Ramos (cell line): Measurements from ENCODE around the gene GCNT2.
"Not testable (repeated sequence)": the region's sequence is repeated elsewhere in the genome, so short reads cannot be mapped to it uniquely, and the experiment has no call there.

Source experiments
- in situ Hi-C: fragments of 300-500 bp; cut with MboI; formaldehyde crosslinking; loops from one replicate; pipeline ENCODE4 v1.14.3; 2022; ENCODE audit warnings: low sequenced_read_pairs; ENCODE audit not compliant: unreplicated experiment

The GCNT2 gene

GRCh38 chr6:10521104-10521808 is at the start of gene GCNT2:
TSS of gene GCNT2 (plus strand) at chr6:10521351. CDS start at chr6:10528912, 7,561 bp downstream.
- in situ Hi-C loops = no loop called here

DNA sequence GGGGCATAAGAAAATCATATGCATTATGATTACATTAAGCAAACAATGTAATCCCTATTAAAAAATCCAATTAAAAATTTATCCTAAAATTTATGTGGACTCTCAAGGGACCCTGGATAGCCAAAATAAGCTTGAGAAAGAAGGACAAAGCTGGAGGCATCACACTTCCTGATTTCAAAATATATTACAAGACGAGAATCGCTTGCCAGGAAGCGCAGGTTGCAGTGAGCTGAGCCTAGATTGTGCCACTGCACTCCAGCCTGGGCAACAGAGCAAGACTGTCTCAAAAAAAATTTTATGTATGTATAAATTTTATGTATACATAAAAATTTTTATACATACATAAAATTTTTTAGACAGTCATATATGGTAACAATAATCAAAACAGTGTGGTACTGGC is 48.5 kb upstream of the GCNT2 start:
- in situ Hi-C loops = loop anchor here (10.0 kb wide), 1 partner anchor 592 kb away; no protein-coding TSS in a partner anchor

GRCh38 chr6:10478187-10479040 is 42.7 kb upstream of the GCNT2 start:
- in situ Hi-C loops = loop anchor here (5.0 to 10.0 kb wide), 2 partner anchors 324 to 586 kb away; no protein-coding TSS in a partner anchor

GRCh38 chr6:10479939-10480700 is 41.0 kb upstream of the GCNT2 start:
- in situ Hi-C loops = loop anchor here (5.0 to 10.0 kb wide), 2 partner anchors 322 to 585 kb away; no protein-coding TSS in a partner anchor

DNA sequence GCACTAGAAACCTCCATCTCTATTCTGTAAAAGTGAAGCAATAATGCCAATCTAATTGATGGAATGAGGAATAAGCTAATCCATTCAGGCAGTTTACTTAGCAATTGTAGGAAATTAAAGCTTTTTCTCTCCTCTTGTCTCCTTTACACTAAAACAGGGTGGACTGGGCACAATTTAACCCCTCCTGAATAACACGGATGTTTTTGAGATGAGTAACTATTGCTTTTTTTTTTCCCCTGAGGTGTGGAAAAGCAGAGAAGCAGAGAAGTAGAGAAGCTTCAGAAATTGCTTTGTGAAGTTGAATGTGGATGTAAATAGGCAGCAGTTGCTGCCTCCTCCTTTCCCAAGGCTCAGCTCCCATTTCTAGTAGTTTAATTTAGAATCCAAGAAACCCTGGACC is 40.0 kb upstream of the GCNT2 start:
- in situ Hi-C loops = no loop called here

GRCh38 chr6:10482636-10483257 is 38.4 kb upstream of the GCNT2 start:
- in situ Hi-C loops = no loop called here

GRCh38 chr6:10484912-10485311 is 36.2 kb upstream of the GCNT2 start:
- in situ Hi-C loops = no loop called here

DNA sequence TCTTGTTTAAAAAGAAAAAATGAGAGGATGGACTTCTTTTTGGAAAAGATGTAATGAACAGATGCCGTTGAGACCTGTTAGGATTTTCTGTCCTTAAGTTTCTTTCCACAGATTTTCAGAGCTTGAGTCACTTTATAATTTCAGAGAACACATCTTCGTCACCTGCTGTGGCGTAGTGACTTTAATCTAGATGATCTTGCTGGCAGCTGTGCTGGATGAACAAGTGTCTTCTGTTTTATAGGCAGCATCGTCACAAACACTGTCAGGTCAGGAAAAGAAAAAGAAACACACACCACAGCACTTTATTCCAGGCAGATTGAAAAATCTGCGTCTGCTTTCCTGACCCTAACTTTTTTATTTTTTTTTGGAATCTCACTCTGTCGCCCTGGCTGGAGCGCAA is 35.7 kb upstream of the GCNT2 start:
- in situ Hi-C loops = no loop called here

GRCh38 chr6:10486215-10486614 is 34.9 kb upstream of the GCNT2 start:
- in situ Hi-C loops = no loop called here

- in situ Hi-C loops = not testable (repeated sequence)
Measured at GRCh38 chr6:10486944-10487588, 34.1 kb upstream of the GCNT2 start.

DNA sequence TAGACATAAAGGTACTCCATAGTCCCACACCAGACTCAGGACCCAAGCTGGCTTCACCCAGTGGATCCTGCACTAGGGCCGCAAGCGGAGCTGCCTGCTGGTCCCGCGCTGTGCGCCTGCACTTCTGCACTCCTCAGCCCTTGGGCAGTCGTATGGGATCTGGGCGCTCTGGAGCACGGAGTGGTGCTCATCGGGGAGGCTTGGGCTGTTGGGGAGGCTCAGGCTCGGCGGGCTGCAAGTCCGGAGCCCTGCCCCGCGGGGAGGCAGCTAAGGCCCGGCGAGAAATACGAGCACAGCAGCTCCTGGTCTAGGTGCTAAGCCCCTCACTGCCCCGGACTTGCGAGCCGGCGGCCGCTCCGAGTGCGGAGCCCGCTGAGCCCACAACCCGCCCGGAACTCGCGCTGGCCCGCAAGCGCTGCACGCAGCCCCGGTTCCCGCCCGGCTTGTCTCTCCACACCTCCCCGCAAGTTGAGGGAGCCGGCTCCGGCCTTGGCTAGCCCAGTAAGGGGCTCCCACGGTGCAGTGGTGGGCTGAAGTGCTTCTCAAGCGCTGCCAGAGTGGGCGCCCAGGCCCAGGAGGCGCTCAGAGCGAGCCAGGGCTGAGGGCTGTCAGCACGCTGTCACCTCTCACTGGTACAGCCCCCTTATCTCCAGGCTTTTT is 33.4 kb upstream of the GCNT2 start:
- in situ Hi-C loops = no loop called here

DNA sequence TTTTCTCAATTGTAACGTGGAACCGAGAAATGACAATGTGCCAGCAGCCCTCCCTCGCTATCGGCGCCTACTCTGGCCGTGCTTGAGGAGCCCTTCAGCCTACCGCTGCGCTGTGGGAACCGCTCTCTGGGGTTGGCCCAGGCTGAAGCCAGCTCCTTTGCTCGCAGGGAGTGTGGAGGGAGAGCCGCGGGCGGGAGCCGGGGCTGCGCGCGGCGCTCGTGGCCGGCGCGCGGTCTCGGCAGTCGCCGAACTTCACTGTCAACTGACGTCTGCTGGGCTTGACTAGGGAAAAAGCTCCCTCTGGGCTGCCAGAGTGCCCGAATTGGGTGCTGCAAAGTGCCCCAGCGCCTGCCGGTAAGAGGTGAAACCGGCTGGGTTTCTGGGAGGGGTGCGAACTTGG is 29.7 kb upstream of the GCNT2 start:
- in situ Hi-C loops = no loop called here

DNA sequence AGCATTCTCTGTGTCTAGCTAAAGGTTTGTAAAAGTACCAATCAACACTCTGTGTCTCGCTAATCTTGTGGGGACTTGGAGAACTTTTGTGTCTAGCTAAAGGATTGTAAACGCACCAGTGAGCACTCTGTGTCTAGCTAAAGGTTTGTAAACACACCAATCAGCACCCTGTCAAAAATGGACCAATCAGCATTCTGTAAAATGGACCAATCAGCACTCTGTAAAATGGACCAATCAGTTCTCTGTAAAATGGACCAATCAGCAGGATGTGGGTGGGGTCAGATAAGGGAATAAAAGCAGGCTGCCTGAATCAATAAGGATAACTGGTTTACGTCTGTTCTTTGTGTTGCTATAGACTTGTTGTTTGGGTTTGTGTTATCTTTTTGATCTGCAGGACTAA is 29.2 kb upstream of the GCNT2 start:
- in situ Hi-C loops = not testable (repeated sequence)

DNA sequence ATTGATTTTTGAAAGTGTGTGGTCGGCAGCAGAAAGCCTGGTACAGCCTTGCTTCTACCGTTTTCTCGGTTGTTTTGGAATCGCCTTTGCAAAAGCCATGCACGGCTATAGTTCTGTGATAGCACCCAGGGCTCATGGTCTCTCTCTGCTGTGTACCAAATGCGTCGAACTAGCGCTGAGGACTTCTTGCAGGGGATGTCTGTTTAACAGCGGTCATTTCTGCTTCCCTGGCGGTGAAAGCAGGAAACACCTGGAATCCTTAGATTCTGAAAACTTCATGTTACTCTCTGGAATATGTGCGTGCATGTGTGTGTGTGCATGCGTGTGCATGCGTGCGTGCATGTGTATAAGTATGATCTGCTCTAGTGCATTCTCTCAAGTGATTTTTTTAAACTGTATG is 26.1 kb upstream of the GCNT2 start:
- in situ Hi-C loops = no loop called here

DNA sequence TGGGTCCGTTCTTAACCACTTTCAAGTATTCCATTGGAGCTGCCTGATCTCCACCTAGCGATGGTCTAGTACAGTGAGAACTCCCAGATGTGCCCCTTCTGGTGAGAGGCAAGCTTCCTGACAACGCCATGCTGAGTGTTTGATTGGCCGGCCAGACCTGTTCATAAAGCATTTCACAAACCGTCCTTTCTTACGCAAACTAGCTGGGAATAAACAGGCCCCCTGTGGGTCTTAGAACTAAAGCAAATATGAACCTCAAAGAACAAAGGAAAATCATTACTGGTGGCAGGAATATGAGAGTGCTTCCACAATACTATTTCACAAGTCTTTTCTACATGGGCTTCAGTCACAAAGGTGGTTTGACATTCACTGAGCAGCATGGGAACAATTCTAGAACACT is 15.6 kb upstream of the GCNT2 start:
- in situ Hi-C loops = no loop called here

GRCh38 chr6:10507298-10507697 is 13.9 kb upstream of the GCNT2 start:
- in situ Hi-C loops = no loop called here

GRCh38 chr6:10507715-10508114 is 13.4 kb upstream of the GCNT2 start:
- in situ Hi-C loops = no loop called here

DNA sequence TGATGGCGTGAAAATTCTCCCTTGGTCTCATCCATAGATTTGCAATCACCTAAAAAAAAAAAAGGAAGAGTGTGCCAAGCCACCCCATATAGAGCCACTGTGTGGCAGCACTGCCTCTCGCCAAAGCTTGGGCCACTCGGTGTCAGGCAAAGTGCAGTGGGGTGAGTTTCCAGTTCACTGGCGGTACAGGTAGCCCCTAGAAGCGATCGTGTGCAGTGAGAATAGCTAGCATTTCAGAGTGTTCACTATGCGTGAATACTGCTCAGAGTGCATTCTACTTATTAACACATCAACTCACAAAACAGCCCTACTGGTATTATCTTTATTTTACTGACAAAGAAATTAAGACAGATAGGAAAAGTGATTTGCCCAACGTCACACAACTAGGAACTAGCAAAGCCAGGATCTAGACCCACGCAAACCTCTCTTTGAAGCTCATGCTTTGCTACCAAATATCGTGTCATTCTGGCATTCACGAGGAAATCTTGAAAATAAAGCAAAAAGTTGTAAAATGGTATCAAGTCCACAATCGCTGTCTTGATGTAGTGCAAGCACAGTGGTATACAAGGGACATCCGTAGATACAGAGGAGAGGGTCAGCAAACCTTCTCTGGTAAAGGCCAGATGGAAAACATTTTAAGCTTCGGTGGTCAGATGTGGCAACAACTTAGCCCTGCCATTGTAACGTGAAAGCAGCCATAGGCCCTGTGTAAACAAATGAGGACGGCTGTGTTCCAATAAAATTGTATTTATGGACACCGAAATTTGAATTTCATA is 10.4 kb upstream of the GCNT2 start:
- in situ Hi-C loops = no loop called here
